ENCODE results near the gene PDE8A. TPM values are rescaled to one million over a fixed set of nuclear protein-coding genes. Genes with fewer than 3 reads are reported as not detected.

Gene PDE8A
- total RNA-seq, 2 experiments from 2014 or later, result 28.3 to 32.3 TPM

- no peak for DNase-seq (ENCODE audit: low spot score)
- Histone ChIP-seq H4K20me1 (ENCODE audit: insufficient read depth, low read length) (no peaks in the 10 kb centered on the region), H3K4me1 (ENCODE audit: insufficient read depth, low read length, poor library complexity, severe bottlenecking) (no peaks in the 10 kb centered on the region), H3K36me3 (ENCODE audit: insufficient read depth, low read length) (no peaks in the 10 kb centered on the region), H3K27ac (ENCODE audit: low read depth, low read length, poor library complexity, severe bottlenecking) (no peak overlapping the region), H3K9me2 (ENCODE audit: insufficient read depth, low read length) (no peaks in the 10 kb centered on the region), H3K4me3 (ENCODE audit: low read depth, low read length, poor library complexity, severe bottlenecking) (no peak overlapping the region), H2AFZ (ENCODE audit: low read length) (no peak overlapping the region), H3K4me2 (ENCODE audit: low read length) (no peak overlapping the region), H3K79me2 (ENCODE audit: insufficient read depth, low read depth, low read length) (no peaks in the 10 kb centered on the region), H3K9me3 (ENCODE audit: low read length) (peaks cover 19% of the 10 kb centered on the region)
- ChIA-PET CTCF (ENCODE audit: unreplicated experiment) (no interaction called here), POLR2A (no interaction called here)
- intact Hi-C loops (cut with micrococcal nuclease; ENCODE audit: unreplicated experiment), result no loop called here
- no TSS peak for BruUV-seq (replicated peaks)
- TF ChIP-seq EZH2phosphoT487 (IDR thresholded peaks at IDR 0.05; ENCODE audit: borderline replicate concordance, low read depth, low read length), result no peak
- no peak for TF ChIP-seq CTCF (conservative IDR thresholded peaks at IDR 0.05; ENCODE audit: low read length)
Observed at GRCh38 chr15:85062560-85062959, 80.9 kb downstream of the PDE8A start.

- Histone ChIP-seq H2AFZ (ENCODE audit: low read length) (no peak overlapping the region), H3K9me2 (ENCODE audit: insufficient read depth, low read length) (no peaks in the 10 kb centered on the region), H3K9me3 (ENCODE audit: low read length) (peaks cover 19% of the 10 kb centered on the region), H3K36me3 (ENCODE audit: insufficient read depth, low read length) (no peaks in the 10 kb centered on the region), H3K4me1 (ENCODE audit: insufficient read depth, low read length, poor library complexity, severe bottlenecking) (no peaks in the 10 kb centered on the region), H3K4me3 (ENCODE audit: low read depth, low read length, poor library complexity, severe bottlenecking) (no peak overlapping the region), H4K20me1 (ENCODE audit: insufficient read depth, low read length) (no peaks in the 10 kb centered on the region), H3K4me2 (ENCODE audit: low read length) (no peak overlapping the region), H3K79me2 (ENCODE audit: insufficient read depth, low read depth, low read length) (no peaks in the 10 kb centered on the region), H3K27ac (ENCODE audit: low read depth, low read length, poor library complexity, severe bottlenecking) (no peak overlapping the region)
- no TSS peak for BruUV-seq (replicated peaks)
- DNase-seq (ENCODE audit: low spot score), result no peak
- CTCF ChIA-PET (ENCODE audit: unreplicated experiment), result no interaction called here
- TF ChIP-seq CTCF (conservative IDR thresholded peaks at IDR 0.05; ENCODE audit: low read length), result no peak
- no peak for TF ChIP-seq EZH2phosphoT487 (IDR thresholded peaks at IDR 0.05; ENCODE audit: borderline replicate concordance, low read depth, low read length)
- intact Hi-C loops (cut with micrococcal nuclease; ENCODE audit: unreplicated experiment), result no loop called here
- POLR2A ChIA-PET, result no interaction called here
Observed at GRCh38 chr15:85063088-85063487, 81.4 kb downstream of the PDE8A start.

GRCh38 chr15:85063522-85064079 is 81.9 kb downstream of the PDE8A start:
- Histone ChIP-seq H3K4me3 (ENCODE audit: low read depth, low read length, poor library complexity, severe bottlenecking) (no peak overlapping the region), H3K4me2 (ENCODE audit: low read length) (no peak overlapping the region), H3K27ac (ENCODE audit: low read depth, low read length, poor library complexity, severe bottlenecking) (no peak overlapping the region), H3K4me1 (ENCODE audit: insufficient read depth, low read length, poor library complexity, severe bottlenecking) (no peaks in the 10 kb centered on the region), H2AFZ (ENCODE audit: low read length) (no peak overlapping the region), H3K79me2 (ENCODE audit: insufficient read depth, low read depth, low read length) (no peaks in the 10 kb centered on the region), H4K20me1 (ENCODE audit: insufficient read depth, low read length) (no peaks in the 10 kb centered on the region), H3K36me3 (ENCODE audit: insufficient read depth, low read length) (no peaks in the 10 kb centered on the region), H3K9me2 (ENCODE audit: insufficient read depth, low read length) (no peaks in the 10 kb centered on the region), H3K9me3 (ENCODE audit: low read length) (peaks cover 19% of the 10 kb centered on the region)
- ChIA-PET CTCF (ENCODE audit: unreplicated experiment) (no interaction called here), POLR2A (no interaction called here)
- BruUV-seq (replicated peaks), result no TSS peak
- no peak for TF ChIP-seq EZH2phosphoT487 (IDR thresholded peaks at IDR 0.05; ENCODE audit: borderline replicate concordance, low read depth, low read length)
- no peak for TF ChIP-seq CTCF (conservative IDR thresholded peaks at IDR 0.05; ENCODE audit: low read length)
- DNase-seq (ENCODE audit: low spot score), result no peak
- intact Hi-C loops (cut with micrococcal nuclease; ENCODE audit: unreplicated experiment), result no loop called here
